Measurements from ENCODE around the gene TMEM198. TPM values are rescaled to one million over a fixed set of nuclear protein-coding genes. Genes with fewer than 3 reads are reported as not detected.

The TMEM198 gene
- total and polyA plus RNA-seq, 2 donors (not counting 1 experiment from before 2014, with no cell fraction given), result 0.39 to 1.1 TPM

- H3K27ac Mint-ChIP-seq, result no peak overlapping the region
- Histone ChIP-seq H3K4me1 (ENCODE audit: control insufficient read depth in 2 of 2, insufficient read depth in 2 of 2, low read length in 2 of 2) (peaks cover 15 to 30% of the 10 kb centered on the region in 2 donors), H3K4me2 (replicated peaks; ENCODE audit: low read depth, low read length, poor library complexity, severe bottlenecking) (no peak overlapping the region), H3K27ac (ENCODE audit: low read length in 2 of 2) (no peak overlapping the region), H3K27me3 (replicated peaks in 1 of 4; ENCODE audit: control extremely low read depth in 1 of 4, control insufficient read depth in 3 of 4, insufficient read depth in 4 of 4, low read length in 3 of 4) (peaks cover 0 to 93% (median 21%) of the 10 kb centered on the region in 4 experiments), H3K79me2 (ENCODE audit: control insufficient read depth, insufficient read depth, low read length) (no peaks in the 10 kb centered on the region), H3K9ac (ENCODE audit: low read length) (no peak overlapping the region), H2AFZ (ENCODE audit: insufficient read depth, low read depth, low read length, poor library complexity, severe bottlenecking) (no peak overlapping the region), H3K36me3 (replicated peaks in 1 of 2; ENCODE audit: control extremely low read depth in 1 of 2, control insufficient read depth in 1 of 2, extremely low read depth in 1 of 2, insufficient read depth in 2 of 2, low read length in 1 of 2) (no peaks in the 10 kb centered on the region), H3K9me3 (ENCODE audit: control extremely low read depth in 1 of 3, control insufficient read depth in 2 of 3, insufficient read depth in 1 of 3, low read length in 2 of 3) (peaks cover 0 to 18% (median 0%) of the 10 kb centered on the region in 3 donors), H3K4me3 (ENCODE audit: control extremely low read depth in 1 of 5, extremely low read depth in 1 of 5, insufficient read depth in 1 of 5, low read depth in 2 of 5, low read length in 4 of 5) (no peak overlapping the region), H4K20me1 (ENCODE audit: control insufficient read depth, insufficient read depth, low read length, poor library complexity, severe bottlenecking) (no peaks in the 10 kb centered on the region)
- no peak for TF ChIP-seq CTCF (IDR thresholded peaks at IDR 0.05)
- no peak for TF ChIP-seq EZH2 (IDR thresholded peaks at IDR 0.05; ENCODE audit: borderline replicate concordance, insufficient read depth, low read depth, low read length, poor library complexity, severe bottlenecking)
- peaks cover 67% of the 10 kb centered on the region for H3K27me3 Mint-ChIP-seq
- no peaks in the 10 kb centered on the region for H3K9me3 Mint-ChIP-seq (ENCODE audit: insufficient read depth)
- H3K4me1 Mint-ChIP-seq, result peaks cover 26% of the 10 kb centered on the region
- ChIA-PET CTCF (interaction anchor here (1.7 to 1.8 kb wide), 3 partner anchors 17 kb away, joined by 5 to 8 read pairs (median 6); a partner anchor contains a TSS), POLR2A (no interaction called here)
- WGBS (ENCODE audit: insufficient coverage), result 14% methylated on average over 15 of the region's 16 CpGs
- ATAC-seq (ENCODE audit: low read depth), result no peak
- no peak for DNase-seq
- intact Hi-C loops (cut with micrococcal nuclease), result no loop called here
- H3K4me3 Mint-ChIP-seq, result no peak overlapping the region
Measured at GRCh38 chr2:219512524-219513216, 31.2 kb upstream of the TMEM198 start.

GRCh38 chr2:219513787-219514186 lies 30.0 kb upstream of the TMEM198 start:
- DNase-seq, result no peak
- Mint-ChIP-seq H3K9me3 (ENCODE audit: insufficient read depth) (no peaks in the 10 kb centered on the region), H3K4me1 (peaks cover 26% of the 10 kb centered on the region), H3K27me3 (peaks cover 69% of the 10 kb centered on the region), H3K4me3 (no peak overlapping the region), H3K27ac (no peak overlapping the region)
- Histone ChIP-seq H3K27ac (ENCODE audit: low read length in 2 of 2) (no peak overlapping the region), H3K4me3 (ENCODE audit: control extremely low read depth in 1 of 5, extremely low read depth in 1 of 5, insufficient read depth in 1 of 5, low read depth in 2 of 5, low read length in 4 of 5) (no peak overlapping the region), H4K20me1 (ENCODE audit: control insufficient read depth, insufficient read depth, low read length, poor library complexity, severe bottlenecking) (no peaks in the 10 kb centered on the region), H2AFZ (ENCODE audit: insufficient read depth, low read depth, low read length, poor library complexity, severe bottlenecking) (no peak overlapping the region), H3K9me3 (ENCODE audit: control extremely low read depth in 1 of 3, control insufficient read depth in 2 of 3, insufficient read depth in 1 of 3, low read length in 2 of 3) (peaks cover 0 to 18% (median 0%) of the 10 kb centered on the region in 3 donors), H3K9ac (ENCODE audit: low read length) (no peak overlapping the region), H3K36me3 (replicated peaks in 1 of 2; ENCODE audit: control extremely low read depth in 1 of 2, control insufficient read depth in 1 of 2, extremely low read depth in 1 of 2, insufficient read depth in 2 of 2, low read length in 1 of 2) (no peaks in the 10 kb centered on the region), H3K27me3 (replicated peaks in 1 of 4; ENCODE audit: control extremely low read depth in 1 of 4, control insufficient read depth in 3 of 4, insufficient read depth in 4 of 4, low read length in 3 of 4) (peaks cover 0 to 91% (median 25%) of the 10 kb centered on the region in 4 experiments), H3K79me2 (ENCODE audit: control insufficient read depth, insufficient read depth, low read length) (no peaks in the 10 kb centered on the region), H3K4me1 (ENCODE audit: control insufficient read depth in 2 of 2, insufficient read depth in 2 of 2, low read length in 2 of 2) (peaks cover 15 to 30% of the 10 kb centered on the region in 2 donors), H3K4me2 (replicated peaks; ENCODE audit: low read depth, low read length, poor library complexity, severe bottlenecking) (no peak overlapping the region)
- CTCF ChIA-PET, result interaction anchor here (0.8 to 1.8 kb wide), 3 partner anchors 14 to 16 kb away, joined by 3 to 6 read pairs (median 4); no protein-coding TSS in a partner anchor
- 12% methylated on average over 2 of the region's 4 CpGs for WGBS (ENCODE audit: insufficient coverage)
- intact Hi-C loops (cut with micrococcal nuclease), result no loop called here
- ATAC-seq (ENCODE audit: low read depth), result no peak
- TF ChIP-seq EZH2 (IDR thresholded peaks at IDR 0.05; ENCODE audit: borderline replicate concordance, insufficient read depth, low read depth, low read length, poor library complexity, severe bottlenecking) (no peak), CTCF (IDR thresholded peaks at IDR 0.05) (no peak)
- POLR2A ChIA-PET, result no interaction called here

Measured in B cell (primary cell).